ENCODE data around the gene PNPLA3. TPM values are rescaled to one million over a fixed set of nuclear protein-coding genes. Genes with fewer than 3 reads are reported as not detected.

PNPLA3 gene
- total RNA-seq, 2 experiments from 2014 or later, result not detected

DNA sequence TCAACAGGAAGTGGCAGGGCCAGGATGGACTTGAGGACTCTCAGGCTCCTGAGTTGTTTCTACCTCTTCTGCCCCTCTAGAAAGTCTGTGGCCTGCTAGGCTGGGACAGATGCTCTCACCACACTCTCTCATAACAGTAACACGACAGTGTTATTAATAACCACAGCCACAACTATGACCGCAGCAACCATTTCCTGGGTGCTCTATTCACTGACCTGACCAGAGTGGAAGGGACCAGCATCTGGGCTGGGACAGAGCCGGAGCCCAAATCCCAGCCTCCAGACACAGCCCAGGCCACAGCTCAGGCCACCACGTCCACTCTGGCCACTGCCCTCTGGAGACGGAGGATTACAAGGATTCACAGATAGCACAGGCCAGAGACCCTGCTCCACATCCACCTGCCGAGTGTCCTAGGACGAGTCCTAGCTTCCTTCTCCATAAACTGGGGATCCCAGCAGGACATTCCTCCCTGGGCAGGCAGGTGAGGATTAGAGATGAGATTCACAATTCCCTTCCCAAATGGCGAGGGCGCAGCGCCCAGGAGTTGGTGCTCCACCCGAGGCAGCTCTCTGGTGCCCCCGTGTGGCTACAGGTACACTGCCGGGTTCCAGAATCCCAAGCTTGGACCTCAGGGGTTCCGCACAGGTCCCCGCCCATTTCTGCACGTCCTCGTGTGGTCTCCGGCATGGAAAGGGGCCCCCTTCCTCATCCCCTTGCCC is 38.8 kb upstream of the PNPLA3 start:
- Histone ChIP-seq H3K36me3 (ENCODE audit: insufficient read depth, low read length) (no peaks in the 10 kb centered on the region), H3K9me3 (ENCODE audit: low read length) (no peaks in the 10 kb centered on the region), H3K4me2 (ENCODE audit: low read length) (peak overlapping the region; percentile 50; the same call in 1 of the 2 replicates), H3K4me3 (ENCODE audit: low read depth, low read length, poor library complexity, severe bottlenecking) (no peak overlapping the region), H3K79me2 (ENCODE audit: insufficient read depth, low read depth, low read length) (no peaks in the 10 kb centered on the region), H3K9me2 (ENCODE audit: insufficient read depth, low read length) (no peaks in the 10 kb centered on the region), H2AFZ (ENCODE audit: low read length) (peak overlapping the region; percentile 73; the same call in 1 of the 2 replicates), H3K27ac (ENCODE audit: low read depth, low read length, poor library complexity, severe bottlenecking) (no peak overlapping the region), H4K20me1 (ENCODE audit: insufficient read depth, low read length) (no peaks in the 10 kb centered on the region), H3K4me1 (ENCODE audit: insufficient read depth, low read length, poor library complexity, severe bottlenecking) (peaks cover 8% of the 10 kb centered on the region)
- ChIA-PET CTCF (ENCODE audit: unreplicated experiment) (no interaction called here), POLR2A (no interaction called here)
- no TSS peak for BruUV-seq (replicated peaks)
- TF ChIP-seq, protein P1, sequence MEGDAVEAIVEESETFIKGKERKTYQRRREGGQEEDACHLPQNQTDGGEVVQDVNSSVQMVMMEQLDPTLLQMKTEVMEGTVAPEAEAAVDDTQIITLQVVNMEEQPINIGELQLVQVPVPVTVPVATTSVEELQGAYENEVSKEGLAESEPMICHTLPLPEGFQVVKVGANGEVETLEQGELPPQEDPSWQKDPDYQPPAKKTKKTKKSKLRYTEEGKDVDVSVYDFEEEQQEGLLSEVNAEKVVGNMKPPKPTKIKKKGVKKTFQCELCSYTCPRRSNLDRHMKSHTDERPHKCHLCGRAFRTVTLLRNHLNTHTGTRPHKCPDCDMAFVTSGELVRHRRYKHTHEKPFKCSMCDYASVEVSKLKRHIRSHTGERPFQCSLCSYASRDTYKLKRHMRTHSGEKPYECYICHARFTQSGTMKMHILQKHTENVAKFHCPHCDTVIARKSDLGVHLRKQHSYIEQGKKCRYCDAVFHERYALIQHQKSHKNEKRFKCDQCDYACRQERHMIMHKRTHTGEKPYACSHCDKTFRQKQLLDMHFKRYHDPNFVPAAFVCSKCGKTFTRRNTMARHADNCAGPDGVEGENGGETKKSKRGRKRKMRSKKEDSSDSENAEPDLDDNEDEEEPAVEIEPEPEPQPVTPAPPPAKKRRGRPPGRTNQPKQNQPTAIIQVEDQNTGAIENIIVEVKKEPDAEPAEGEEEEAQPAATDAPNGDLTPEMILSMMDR (conservative IDR thresholded peaks at IDR 0.05; ENCODE audit: low read length), result peak; percentile 85
- no peak for TF ChIP-seq EZH2phosphoT487 (IDR thresholded peaks at IDR 0.05; ENCODE audit: borderline replicate concordance, low read depth, low read length)
- peak; percentile 56 for DNase-seq (ENCODE audit: low spot score)
- intact Hi-C loops (cut with micrococcal nuclease; ENCODE audit: unreplicated experiment), result loop anchor here (10.0 kb wide), 1 partner anchor 740 kb away; no protein-coding TSS in a partner anchor

DNA sequence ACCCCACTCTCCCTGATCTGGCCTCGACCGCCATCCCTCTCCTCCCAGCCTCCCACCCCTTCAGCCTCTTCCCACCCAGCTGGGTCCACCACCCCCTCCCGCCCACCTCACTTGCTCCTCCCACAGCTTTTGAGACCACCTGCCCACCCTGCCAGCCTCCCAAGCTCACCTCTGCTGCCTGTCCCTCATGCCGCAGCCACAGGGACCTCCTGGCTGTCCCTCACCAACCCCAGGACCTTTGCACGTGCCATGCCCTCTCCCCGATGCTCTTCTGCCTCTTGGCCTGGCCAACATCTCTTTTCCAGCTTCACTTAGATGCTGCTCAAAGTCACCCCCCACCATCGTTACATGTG is 38.3 kb upstream of the PNPLA3 start:
- intact Hi-C loops (cut with micrococcal nuclease; ENCODE audit: unreplicated experiment), result loop anchor here (10.0 kb wide), 1 partner anchor 740 kb away; no protein-coding TSS in a partner anchor
- Histone ChIP-seq H3K4me3 (ENCODE audit: low read depth, low read length, poor library complexity, severe bottlenecking) (no peak overlapping the region), H4K20me1 (ENCODE audit: insufficient read depth, low read length) (no peaks in the 10 kb centered on the region), H3K27ac (ENCODE audit: low read depth, low read length, poor library complexity, severe bottlenecking) (no peak overlapping the region), H3K79me2 (ENCODE audit: insufficient read depth, low read depth, low read length) (no peaks in the 10 kb centered on the region), H3K4me2 (ENCODE audit: low read length) (no peak overlapping the region), H2AFZ (ENCODE audit: low read length) (no peak overlapping the region), H3K9me3 (ENCODE audit: low read length) (no peaks in the 10 kb centered on the region), H3K9me2 (ENCODE audit: insufficient read depth, low read length) (no peaks in the 10 kb centered on the region), H3K36me3 (ENCODE audit: insufficient read depth, low read length) (no peaks in the 10 kb centered on the region), H3K4me1 (ENCODE audit: insufficient read depth, low read length, poor library complexity, severe bottlenecking) (peaks cover 8% of the 10 kb centered on the region)
- ChIA-PET CTCF (ENCODE audit: unreplicated experiment) (no interaction called here), POLR2A (no interaction called here)
- TF ChIP-seq EZH2phosphoT487 (IDR thresholded peaks at IDR 0.05; ENCODE audit: borderline replicate concordance, low read depth, low read length), result no peak
- TF ChIP-seq, protein P1 (conservative IDR thresholded peaks at IDR 0.05; ENCODE audit: low read length), result peak; percentile 36; the same call in 1 of the 2 replicates
- DNase-seq (ENCODE audit: low spot score), result no peak
- BruUV-seq (replicated peaks), result no TSS peak

DNA sequence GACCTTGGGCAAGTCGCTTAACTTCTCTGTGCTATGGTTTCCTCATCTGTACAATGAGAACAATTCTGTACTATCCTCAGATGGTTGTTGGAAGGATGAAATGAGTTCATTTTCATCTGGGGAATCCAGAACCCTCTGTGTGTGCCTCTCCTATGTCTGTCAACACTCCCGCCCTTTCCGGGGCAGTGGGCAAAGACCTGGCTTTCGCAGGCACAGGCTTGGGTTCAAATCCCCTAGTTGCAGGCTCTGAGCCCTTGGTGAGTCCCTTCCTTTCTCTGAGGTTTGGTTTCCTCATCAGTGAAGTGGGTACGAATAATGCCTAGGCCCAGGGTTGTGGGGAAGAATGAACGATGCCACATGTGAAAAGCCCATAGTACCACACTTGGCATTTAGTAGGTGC is 37.8 kb upstream of the PNPLA3 start:
- intact Hi-C loops (cut with micrococcal nuclease; ENCODE audit: unreplicated experiment), result loop anchor here (10.0 kb wide), 1 partner anchor 739 kb away; no protein-coding TSS in a partner anchor
- Histone ChIP-seq H3K4me3 (ENCODE audit: low read depth, low read length, poor library complexity, severe bottlenecking) (no peak overlapping the region), H3K9me3 (ENCODE audit: low read length) (no peaks in the 10 kb centered on the region), H3K4me1 (ENCODE audit: insufficient read depth, low read length, poor library complexity, severe bottlenecking) (peaks cover 8% of the 10 kb centered on the region), H3K27ac (ENCODE audit: low read depth, low read length, poor library complexity, severe bottlenecking) (no peak overlapping the region), H3K36me3 (ENCODE audit: insufficient read depth, low read length) (no peaks in the 10 kb centered on the region), H3K4me2 (ENCODE audit: low read length) (no peak overlapping the region), H4K20me1 (ENCODE audit: insufficient read depth, low read length) (no peaks in the 10 kb centered on the region), H3K79me2 (ENCODE audit: insufficient read depth, low read depth, low read length) (no peaks in the 10 kb centered on the region), H2AFZ (ENCODE audit: low read length) (no peak overlapping the region), H3K9me2 (ENCODE audit: insufficient read depth, low read length) (no peaks in the 10 kb centered on the region)
- no peak for DNase-seq (ENCODE audit: low spot score)
- CTCF ChIA-PET (ENCODE audit: unreplicated experiment), result no interaction called here
- POLR2A ChIA-PET, result no interaction called here
- TF ChIP-seq, protein P1 (conservative IDR thresholded peaks at IDR 0.05; ENCODE audit: low read length), result no peak
- no peak for TF ChIP-seq EZH2phosphoT487 (IDR thresholded peaks at IDR 0.05; ENCODE audit: borderline replicate concordance, low read depth, low read length)
- no TSS peak for BruUV-seq (replicated peaks)

All from OCI-LY7 (cell line).